Trophoblast cell (in vitro differentiated cells and primary cell): ENCODE results near the gene CYP4F11.
"Not testable (repeated sequence)": the region's sequence is repeated elsewhere in the genome, so short reads cannot be mapped to it uniquely, and the experiment has no call there.

Experiments
- DNase-seq, 2 donors: peaks; one replicate each; pipeline ENCODE4 v3.0.0-alpha.2; 2016
- H2AFZ ChIP-seq: 2 replicates; pipeline ENCODE4 v1.6.1; 2013; ENCODE audit warnings: low read length, moderate library complexity, mild to moderate bottlenecking; ENCODE audit not compliant: insufficient read depth, poor library complexity
- H2AK5ac ChIP-seq: 2 replicates; pipeline ENCODE4 v1.6.1; 2013; ENCODE audit warnings: mild to moderate bottlenecking, low read length
- H2BK120ac ChIP-seq: 2 replicates; pipeline ENCODE4 v1.6.1; 2013; ENCODE audit warnings: low read length, mild to moderate bottlenecking, moderate library complexity; ENCODE audit not compliant: insufficient read depth, poor library complexity
- H2BK12ac ChIP-seq: 2 replicates; pipeline ENCODE4 v1.6.1; 2013; ENCODE audit warnings: mild to moderate bottlenecking, low read length, moderate library complexity
- H2BK5ac ChIP-seq: 2 replicates; pipeline ENCODE4 v1.6.1; 2013; ENCODE audit warnings: low read length, low read depth, moderate library complexity, mild to moderate bottlenecking; ENCODE audit not compliant: poor library complexity
- H3K14ac ChIP-seq: 2 replicates; pipeline ENCODE4 v1.6.1; 2013; ENCODE audit warnings: mild to moderate bottlenecking, low read length
- H3K18ac ChIP-seq: 2 replicates; pipeline ENCODE4 v1.6.1; 2013; ENCODE audit warnings: mild to moderate bottlenecking, low read length
- H3K23ac ChIP-seq: 2 replicates; pipeline ENCODE4 v1.6.1; 2013; ENCODE audit warnings: low read length
- H3K27ac ChIP-seq: 2 replicates; pipeline ENCODE4 v1.5.1; 2013; ENCODE audit warnings: low read depth, mild to moderate bottlenecking, inconsistent platforms, low read length, moderate library complexity
- H3K27me3 ChIP-seq: 2 replicates; pipeline ENCODE4 v1.6.1; 2013; ENCODE audit warnings: inconsistent platforms, mild to moderate bottlenecking, low read length, moderate library complexity; ENCODE audit not compliant: insufficient read depth
- H3K36me3 ChIP-seq, 2 experiments: 1 replicate in 1 of 2; 2 replicates in 1 of 2; pipeline ENCODE4 v1.6.1; 2013; ENCODE audit warnings: low read length in 2 of 2, mild to moderate bottlenecking in 2 of 2, moderate library complexity in 1 of 2; ENCODE audit not compliant: insufficient read depth in 2 of 2, control insufficient read depth in 1 of 2
- H3K4ac ChIP-seq: 2 replicates; pipeline ENCODE4 v1.6.1; 2013; ENCODE audit warnings: low read depth, mild to moderate bottlenecking, low read length, moderate library complexity
- H3K4me1 ChIP-seq, 2 experiments: 1 replicate in 1 of 2; 2 replicates in 1 of 2; pipeline ENCODE4 v1.6.1; 2013; ENCODE audit warnings: low read length in 2 of 2, mild to moderate bottlenecking in 2 of 2, moderate library complexity in 1 of 2; ENCODE audit not compliant: insufficient read depth in 2 of 2, control insufficient read depth in 1 of 2
- H3K4me2 ChIP-seq: 2 replicates; pipeline ENCODE4 v1.6.1; 2013; ENCODE audit warnings: inconsistent platforms, mild to moderate bottlenecking, low read length, moderate library complexity
- H3K4me3 ChIP-seq: 2 replicates; pipeline ENCODE4 v1.5.1; 2013; ENCODE audit warnings: mild to moderate bottlenecking, low read depth, low read length, inconsistent platforms
- H3K79me1 ChIP-seq: one replicate; pipeline ENCODE4 v1.6.1; 2013; ENCODE audit warnings: low read length
- H3K79me2 ChIP-seq: 2 replicates; pipeline ENCODE4 v1.6.1; 2013; ENCODE audit warnings: low read length, mild to moderate bottlenecking; ENCODE audit not compliant: control insufficient read depth, insufficient read depth, poor library complexity
- H3K9ac ChIP-seq: 2 replicates; pipeline ENCODE4 v1.6.1; 2013; ENCODE audit warnings: mild to moderate bottlenecking, low read length
- H3K9me3 ChIP-seq: 2 replicates; pipeline ENCODE4 v1.6.1; 2013; ENCODE audit warnings: low read depth, mild to moderate bottlenecking, control low read depth, inconsistent platforms, low read length; ENCODE audit not compliant: insufficient read depth
- H4K12ac ChIP-seq: 2 replicates; pipeline ENCODE4 v1.6.1; 2013; ENCODE audit warnings: low read depth, mild to moderate bottlenecking, low read length, moderate library complexity
- H4K8ac ChIP-seq: 2 replicates; pipeline ENCODE4 v1.6.1; 2013; ENCODE audit warnings: low read depth, mild to moderate bottlenecking, low read length, moderate library complexity
- H4K91ac ChIP-seq: one replicate; pipeline ENCODE4 v1.6.1; 2013; ENCODE audit warnings: low read depth, mild to moderate bottlenecking, low read length, moderate library complexity
- WGBS: extraction: QIAGEN DNeasy Blood & Tissue Kit; methylation state at CpG from one replicate; pipeline ENCODE4 v1.1.7; 2013; ENCODE audit warnings: missing lambda C conversion rate; ENCODE audit not compliant: insufficient read length, insufficient coverage; ENCODE audit errors: extremely low coverage; 5-methylcytosine and 5-hydroxymethylcytosine counted together

CYP4F11 gene

GRCh38 chr19:15874821-15875474 lies 59.4 kb downstream of the CYP4F11 start:
- no peak overlapping the region for H3K18ac ChIP-seq
- no peaks in the 10 kb centered on the region for H3K36me3 ChIP-seq
- H4K8ac ChIP-seq, result no peak overlapping the region
- no peak overlapping the region for H3K4me3 ChIP-seq
- no peaks in the 10 kb centered on the region for H3K79me2 ChIP-seq
- no peak overlapping the region for H2BK120ac ChIP-seq
- no peak overlapping the region for H3K4ac ChIP-seq
- peaks cover 19% of the 10 kb centered on the region for H3K9me3 ChIP-seq
- no peak overlapping the region for H3K4me2 ChIP-seq
- no peaks in the 10 kb centered on the region for H3K4me1 ChIP-seq
- no peak overlapping the region for H4K91ac ChIP-seq
- H4K12ac ChIP-seq, result no peak overlapping the region
- H3K27ac ChIP-seq, result no peak overlapping the region
- no peaks in the 10 kb centered on the region for H3K27me3 ChIP-seq
- WGBS, result no CpG with 5 or more reads among the region's 4 CpGs
- no peak overlapping the region for H3K9ac ChIP-seq
- H2AFZ ChIP-seq, result no peak overlapping the region
- no peak overlapping the region for H2BK5ac ChIP-seq
- H2AK5ac ChIP-seq, result no peak overlapping the region
- no peak overlapping the region for H2BK12ac ChIP-seq
- DNase-seq, result no peak
- H3K79me1 ChIP-seq, result no peaks in the 10 kb centered on the region
- H3K14ac ChIP-seq, result no peak overlapping the region
- H3K23ac ChIP-seq, result no peak overlapping the region

GRCh38 chr19:15873771-15874170 lies 60.6 kb downstream of the CYP4F11 start:
- not testable (repeated sequence) for H2AFZ ChIP-seq, H2BK5ac ChIP-seq, H3K79me2 ChIP-seq, H3K27ac ChIP-seq, H3K4ac ChIP-seq, H2AK5ac ChIP-seq, H3K79me1 ChIP-seq, H4K12ac ChIP-seq, H4K8ac ChIP-seq, H2BK12ac ChIP-seq, H4K91ac ChIP-seq, H3K4me1 ChIP-seq, H2BK120ac ChIP-seq, H3K23ac ChIP-seq, H3K27me3 ChIP-seq, H3K4me3 ChIP-seq, H3K36me3 ChIP-seq, H3K18ac ChIP-seq, H3K14ac ChIP-seq, H3K9ac ChIP-seq, H3K4me2 ChIP-seq
- H3K9me3 ChIP-seq, result peaks cover 12% of the 10 kb centered on the region
- DNase-seq, result peak in 1 of 2 donors; percentile 13
- no CpG with 5 or more reads among the region's 6 CpGs for WGBS

GRCh38 chr19:15871570-15871969 lies 62.8 kb downstream of the CYP4F11 start:
- H2AFZ ChIP-seq, result no peak overlapping the region
- no peaks in the 10 kb centered on the region for H3K79me2 ChIP-seq
- H3K79me1 ChIP-seq, result no peaks in the 10 kb centered on the region
- no peaks in the 10 kb centered on the region for H3K36me3 ChIP-seq
- H2BK120ac ChIP-seq, result no peak overlapping the region
- H3K9me3 ChIP-seq, result peaks cover 10% of the 10 kb centered on the region
- no peak overlapping the region for H3K23ac ChIP-seq
- no peak overlapping the region for H3K27ac ChIP-seq
- no peak overlapping the region for H3K4me2 ChIP-seq
- no peaks in the 10 kb centered on the region for H3K27me3 ChIP-seq
- H4K8ac ChIP-seq, result no peak overlapping the region
- no peak overlapping the region for H4K91ac ChIP-seq
- WGBS, result no CpG with 5 or more reads among the region's 11 CpGs
- peak overlapping the region; percentile 50 for H3K4me3 ChIP-seq
- H3K9ac ChIP-seq, result no peak overlapping the region
- no peak overlapping the region for H4K12ac ChIP-seq
- H3K18ac ChIP-seq, result no peak overlapping the region
- no peak overlapping the region for H2AK5ac ChIP-seq
- peak in 1 of 2 donors; percentile 15 for DNase-seq
- no peak overlapping the region for H2BK5ac ChIP-seq
- no peak overlapping the region for H3K4ac ChIP-seq
- no peaks in the 10 kb centered on the region for H3K4me1 ChIP-seq
- no peak overlapping the region for H2BK12ac ChIP-seq
- no peak overlapping the region for H3K14ac ChIP-seq

GRCh38 chr19:15869873-15870272 lies 64.5 kb downstream of the CYP4F11 start:
- no peaks in the 10 kb centered on the region for H3K4me1 ChIP-seq
- H3K4me2 ChIP-seq, result no peak overlapping the region
- no peak overlapping the region for H2BK12ac ChIP-seq
- H2BK120ac ChIP-seq, result no peak overlapping the region
- peaks cover 9% of the 10 kb centered on the region for H3K9me3 ChIP-seq
- no peak overlapping the region for H4K12ac ChIP-seq
- no peaks in the 10 kb centered on the region for H3K79me1 ChIP-seq
- DNase-seq, result no peak
- no peaks in the 10 kb centered on the region for H3K36me3 ChIP-seq
- H3K27ac ChIP-seq, result no peak overlapping the region
- no peak overlapping the region for H3K23ac ChIP-seq
- H4K91ac ChIP-seq, result no peak overlapping the region
- H2BK5ac ChIP-seq, result no peak overlapping the region
- no peak overlapping the region for H3K14ac ChIP-seq
- no peaks in the 10 kb centered on the region for H3K27me3 ChIP-seq
- H3K4me3 ChIP-seq, result no peak overlapping the region
- H3K4ac ChIP-seq, result no peak overlapping the region
- H3K9ac ChIP-seq, result no peak overlapping the region
- H2AFZ ChIP-seq, result no peak overlapping the region
- no peak overlapping the region for H3K18ac ChIP-seq
- H3K79me2 ChIP-seq, result no peaks in the 10 kb centered on the region
- no peak overlapping the region for H4K8ac ChIP-seq
- WGBS, result no CpG with 5 or more reads among the region's 9 CpGs
- no peak overlapping the region for H2AK5ac ChIP-seq
